Hippocampal formation (tissue), 2 donors: ENCODE results near the gene UBAC1.
A peak's percentile ranks its signal among the peaks of the same experiment; 100 is the strongest.

ENCODE experiments used
- DNase-seq, 2 donors: peaks; one replicate each; lab custom pipeline; 2025; lab: John Stamatoyannopoulos, UW

UBAC1 gene

GRCh38 chr9:135961277-135961715 lies at the start of gene UBAC1:
UBAC1 (minus strand) TSS chr9:135961373; CDS start chr9:135961162, 211 bp downstream.
- DNase-seq: peak; percentile 91 to 94

DNA sequence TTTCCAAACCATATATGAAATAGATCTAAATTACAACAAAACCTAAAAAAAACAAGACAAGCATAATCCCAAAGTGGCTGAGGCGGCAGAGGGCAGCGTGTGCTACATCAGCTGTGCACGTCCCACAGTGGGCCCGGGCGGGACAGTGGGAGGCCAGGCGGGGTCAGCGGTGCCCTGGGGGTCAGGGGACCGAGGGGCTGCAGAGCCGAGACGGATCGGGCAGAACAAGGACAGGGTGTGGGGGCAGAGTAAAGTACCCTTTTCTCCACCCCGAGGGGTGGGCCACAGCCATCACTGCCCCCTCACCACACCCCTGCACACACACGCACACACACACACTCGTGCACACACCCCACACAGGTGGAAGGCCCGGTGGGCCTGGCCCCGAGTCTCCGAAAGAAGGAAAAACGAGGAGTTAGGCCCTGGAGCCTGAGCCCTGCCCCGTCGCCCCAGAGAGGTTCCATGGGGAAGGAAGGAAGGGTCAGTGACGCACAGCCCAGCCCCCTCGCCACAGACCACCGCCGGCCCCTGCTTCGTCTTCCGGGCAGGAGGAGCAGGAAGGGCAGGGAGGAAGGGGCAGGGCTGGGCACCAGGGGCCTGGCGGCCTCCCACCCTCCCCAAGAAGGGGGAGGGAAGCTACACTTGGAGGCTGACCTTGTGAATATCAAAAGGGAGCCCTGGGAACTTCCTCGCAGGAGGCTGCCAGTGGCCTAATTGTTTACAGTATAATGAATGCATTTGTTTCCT lies 49.6 kb upstream of the UBAC1 start:
- no peak for DNase-seq

GRCh38 chr9:136010176-136010575 lies 49.0 kb upstream of the UBAC1 start:
- DNase-seq: no peak

GRCh38 chr9:136009516-136009915 lies 48.3 kb upstream of the UBAC1 start:
- no peak for DNase-seq

- DNase-seq: no peak
Measured at GRCh38 chr9:136008693-136008997, 47.5 kb upstream of the UBAC1 start.

GRCh38 chr9:136007934-136008692 lies 46.9 kb upstream of the UBAC1 start:
- DNase-seq: no peak

- DNase-seq: no peak
Measured at GRCh38 chr9:136007276-136007933, 46.2 kb upstream of the UBAC1 start.

GRCh38 chr9:136006169-136006568 lies 45.0 kb upstream of the UBAC1 start:
- DNase-seq: no peak

DNA sequence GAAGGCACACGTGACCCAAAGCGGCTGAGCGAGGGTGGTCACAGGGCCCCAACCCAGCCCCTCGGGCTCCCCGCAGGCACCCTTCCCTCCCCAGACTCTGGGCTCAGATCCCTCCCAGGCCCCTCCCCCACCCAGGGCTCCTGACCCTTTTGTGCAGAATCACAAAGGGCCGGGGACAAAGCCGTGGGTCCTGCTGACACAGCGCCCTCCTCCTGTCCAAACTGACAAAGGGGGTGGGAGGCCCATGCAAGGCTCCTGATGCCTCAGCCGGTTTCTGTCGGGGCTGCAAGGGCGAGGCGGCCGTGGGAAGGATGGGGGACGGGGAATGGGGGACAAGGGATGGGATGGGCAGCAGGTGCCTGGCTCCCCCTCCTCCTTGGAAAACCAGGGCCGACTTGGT lies 43.5 kb upstream of the UBAC1 start:
- no peak for DNase-seq

DNA sequence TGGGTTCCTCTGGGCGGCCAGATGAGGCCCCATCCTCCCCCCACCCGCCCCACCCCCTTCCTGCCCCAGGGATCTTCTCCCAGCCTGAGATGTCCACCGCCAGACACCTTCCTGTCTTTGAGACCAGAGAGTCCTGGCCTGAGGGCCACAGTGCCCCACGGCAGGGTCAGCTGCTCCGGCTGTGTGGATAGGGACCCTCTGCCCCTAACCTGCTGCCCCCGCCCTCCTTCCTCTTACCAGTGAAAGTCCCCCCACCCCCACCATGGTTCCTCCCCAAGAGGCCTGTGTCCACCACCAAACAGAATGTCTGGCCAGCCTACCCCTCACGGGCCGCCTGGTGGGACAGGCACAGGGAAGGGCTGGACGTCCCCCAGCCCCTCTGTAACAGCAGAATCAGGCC lies 43.0 kb upstream of the UBAC1 start:
- no peak for DNase-seq

DNA sequence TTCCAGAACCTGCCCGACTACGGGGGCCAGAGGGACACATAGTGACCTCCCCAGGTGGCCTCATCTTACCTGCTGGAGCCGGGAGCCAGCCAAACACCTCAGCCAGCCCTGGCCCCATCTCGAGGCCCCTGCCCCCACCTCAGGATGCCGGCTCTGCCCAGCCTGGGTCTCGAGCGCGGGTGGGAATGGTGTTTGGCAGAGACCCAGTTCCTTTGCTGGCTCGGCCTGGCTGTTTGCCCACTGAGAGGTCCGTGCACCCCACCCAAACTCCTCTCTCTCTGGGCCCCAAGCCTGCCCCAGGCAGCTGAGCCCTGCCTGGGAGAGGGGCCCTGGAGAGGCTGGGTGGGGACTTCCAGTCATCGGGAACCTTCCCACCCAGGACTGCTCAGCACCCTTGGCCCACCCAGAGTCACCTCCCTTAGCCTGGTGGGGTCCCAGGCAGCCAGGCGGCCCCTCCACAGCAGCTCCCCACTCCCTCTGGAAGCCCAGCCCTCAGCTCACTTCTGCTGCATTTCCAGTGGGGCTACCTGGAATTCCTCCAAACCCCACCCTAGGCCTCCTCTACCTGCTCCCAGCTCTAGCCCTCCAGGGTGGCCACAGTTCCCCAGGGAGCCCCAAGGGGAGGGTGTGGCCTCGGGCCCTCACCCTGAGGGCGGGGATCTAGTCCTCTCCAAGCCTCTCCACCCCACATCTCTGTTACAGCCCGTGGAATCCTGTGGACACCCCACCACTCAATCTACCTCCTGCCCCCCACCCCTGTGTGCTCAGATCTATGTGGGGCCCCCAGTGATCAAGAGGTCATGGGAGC lies 42.4 kb upstream of the UBAC1 start:
- DNase-seq: no peak

GRCh38 chr9:136002881-136003280 lies 41.7 kb upstream of the UBAC1 start:
- no peak for DNase-seq

DNA sequence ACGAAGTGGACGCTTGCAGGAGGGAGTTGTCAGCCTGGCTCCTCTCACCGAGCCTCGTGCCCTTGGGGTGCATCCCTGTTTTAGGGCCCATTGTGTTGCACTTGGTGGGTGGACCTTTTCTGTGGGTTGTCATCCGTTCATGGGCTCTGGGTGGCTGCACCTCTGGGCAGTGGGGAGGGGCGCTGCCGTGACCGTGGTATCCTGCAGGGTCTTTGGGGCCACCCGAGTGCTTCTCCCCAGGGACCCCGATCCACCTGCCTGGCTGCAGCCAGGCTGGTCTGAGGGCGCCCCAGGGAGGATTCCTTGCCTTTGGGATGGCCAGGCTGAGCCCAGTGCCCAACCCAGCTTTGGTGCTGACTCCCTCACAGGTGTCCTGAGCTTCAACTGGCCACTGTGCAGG lies 41.0 kb upstream of the UBAC1 start:
- no peak for DNase-seq

DNA sequence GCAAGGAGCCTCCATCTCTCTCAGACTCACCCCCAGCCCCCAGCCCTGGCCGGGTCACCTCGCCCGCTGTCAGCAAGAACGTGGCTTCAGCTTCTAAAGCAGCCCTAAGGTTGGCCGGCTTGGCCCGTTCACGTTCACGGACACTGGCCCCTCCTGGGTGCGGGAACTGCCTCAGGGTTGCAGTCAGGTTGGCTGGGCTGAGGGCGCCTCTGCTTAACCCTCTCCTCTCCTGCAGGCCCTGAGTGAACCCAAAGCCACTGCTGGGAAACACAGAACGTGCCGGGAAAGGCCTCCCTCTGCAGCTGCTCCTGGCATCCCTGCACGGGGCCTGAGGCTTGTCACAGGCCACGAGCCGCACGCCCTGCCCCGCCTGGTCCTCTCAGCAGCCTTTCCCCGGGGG lies 40.1 kb upstream of the UBAC1 start:
- no peak for DNase-seq

GRCh38 chr9:135998410-135999071 lies 37.4 kb upstream of the UBAC1 start:
- no peak for DNase-seq

GRCh38 chr9:135998016-135998380 lies 36.8 kb upstream of the UBAC1 start:
- DNase-seq: no peak

DNA sequence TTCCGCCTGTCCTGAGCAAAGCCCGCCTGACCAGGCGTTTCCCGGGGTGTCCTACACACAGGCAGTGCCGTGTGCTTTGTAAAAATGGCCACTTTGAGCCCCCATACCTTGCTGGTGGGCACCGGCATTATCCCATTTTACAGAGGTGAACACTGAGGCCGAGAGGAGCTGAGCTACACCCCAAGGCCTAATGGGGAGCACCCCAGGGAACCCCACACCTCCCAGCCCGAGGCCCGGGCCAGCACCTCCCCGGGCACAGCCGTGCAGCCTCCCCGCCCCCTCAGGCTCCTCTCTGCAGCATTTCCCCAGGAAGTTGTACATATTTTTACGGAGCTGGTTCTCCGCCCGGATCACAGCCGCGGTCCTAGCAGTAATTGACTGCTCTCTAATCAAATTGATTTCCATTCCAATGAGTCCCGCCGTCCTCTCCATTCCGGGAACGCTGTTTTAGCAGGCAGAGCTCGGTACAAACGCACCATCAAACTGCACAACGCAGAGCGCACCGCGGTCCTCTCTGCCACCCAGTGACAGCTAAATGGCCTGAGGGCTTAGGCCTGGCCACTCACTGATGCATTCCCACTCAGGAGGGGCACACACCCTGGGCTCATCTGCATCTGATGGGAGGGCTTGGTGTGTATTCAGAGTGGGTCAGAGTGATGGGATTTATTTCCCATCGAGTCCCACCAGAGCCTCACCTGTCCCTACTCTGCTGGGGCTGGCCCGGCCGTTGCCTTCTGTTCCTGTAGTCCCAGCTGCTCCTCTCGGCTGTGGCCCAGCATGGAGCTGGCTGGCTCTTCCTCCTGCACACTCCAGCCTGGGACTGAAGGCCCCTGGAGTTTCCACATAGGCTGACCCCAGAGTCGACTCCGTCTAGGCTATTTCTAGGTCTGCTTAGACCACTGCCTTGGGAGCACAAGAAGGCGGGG lies 36.2 kb upstream of the UBAC1 start:
- no peak for DNase-seq

DNA sequence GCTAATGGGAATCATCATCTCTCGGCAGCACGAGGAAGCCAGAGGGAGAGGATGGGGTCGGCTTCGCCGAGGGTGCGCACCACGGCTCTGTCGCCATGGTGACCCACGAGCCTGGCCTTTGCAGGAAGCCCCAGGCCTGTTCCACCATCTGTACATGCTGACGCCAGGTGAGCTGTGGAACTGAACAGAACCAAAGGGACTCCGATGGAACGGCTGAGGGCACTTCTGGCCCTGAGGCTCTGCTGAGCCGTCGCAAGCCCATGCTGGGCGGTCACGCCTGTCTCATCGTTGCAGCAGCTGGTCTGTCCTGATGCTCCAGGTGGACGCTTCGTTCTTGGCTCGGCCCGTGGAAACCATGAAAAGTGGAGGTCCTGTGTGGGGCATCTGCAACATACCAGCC lies 34.6 kb upstream of the UBAC1 start:
- DNase-seq: no peak

DNA sequence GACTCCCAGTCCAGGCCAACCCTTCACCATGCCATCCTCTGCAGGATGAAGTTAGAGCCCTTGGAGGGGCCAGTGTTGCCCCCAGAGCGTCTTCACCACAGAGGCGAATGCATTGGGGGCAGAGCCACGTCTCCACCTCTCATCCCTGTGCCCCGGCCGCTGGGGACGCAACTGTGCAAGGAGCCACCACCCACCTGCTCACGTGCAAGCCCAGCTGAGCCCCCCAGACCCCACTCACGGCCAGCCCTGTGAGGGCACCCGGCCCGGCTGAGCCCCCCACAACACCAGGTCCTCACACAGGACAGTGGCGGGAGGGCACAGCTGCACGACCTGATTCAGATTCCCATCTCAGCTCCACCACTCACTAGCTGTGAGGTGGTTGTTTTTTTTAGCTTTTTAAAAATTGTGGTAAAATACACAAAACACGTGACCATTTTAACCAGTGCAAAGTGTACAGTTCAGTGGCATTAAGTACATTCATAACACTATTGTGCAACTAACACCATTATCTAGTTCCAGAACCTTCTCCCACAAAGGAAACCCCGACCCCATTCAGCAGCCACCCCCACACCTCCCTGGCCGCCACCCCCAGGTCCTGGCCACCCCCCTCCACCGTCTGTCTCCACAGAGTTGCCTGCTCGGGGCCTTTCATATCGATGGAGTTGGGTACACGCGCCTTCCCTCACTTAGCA lies 33.5 kb upstream of the UBAC1 start:
- no peak for DNase-seq
